Common myeloid progenitor, CD34-positive (primary cell): ENCODE data around the gene SUGCT.
A peak's percentile ranks its signal among the peaks of the same experiment; 100 is the strongest.

ENCODE experiments used
- CTCF ChIA-PET: fragments of 350-600 bp; sonication (Branson Sonifier 250); formaldehyde crosslinking; loops from one replicate; lab custom pipeline; 2021; ENCODE audit warnings: antibody characterized with exemption; lab: Charles Lee
- POLR2A ChIA-PET: fragments of 350-600 bp; sonication (Branson Sonifier 250); formaldehyde crosslinking; loops from one replicate; lab custom pipeline; 2021; ENCODE audit warnings: antibody characterized with exemption; lab: Charles Lee
- DNase-seq, 3 donors: peaks; one replicate each; pipeline versions ENCODE4 v3.0.0 to v3.0.0-alpha.2; 2013
- H3K27ac ChIP-seq, 2 experiments: 1 replicate in 1 of 2; 2 replicates in 1 of 2; pipeline ENCODE4 v1.7.0; 2013; ENCODE audit warnings: inconsistent platforms in 2 of 2, low read length in 2 of 2, mild to moderate bottlenecking in 2 of 2, low read depth in 1 of 2, moderate library complexity in 1 of 2; ENCODE audit not compliant: severe bottlenecking in 2 of 2, insufficient read depth in 1 of 2, poor library complexity in 1 of 2
- H3K27me3 ChIP-seq, 5 experiments: replicated peaks in 2 of 5; 1 replicate in 3 of 5; 2 replicates in 2 of 5; pipeline versions ENCODE4 v1.6.1 to v1.7.0; 2013; ENCODE audit warnings: low read length in 4 of 5, mild to moderate bottlenecking in 2 of 5, moderate library complexity in 2 of 5, inconsistent platforms in 1 of 5; ENCODE audit not compliant: insufficient read depth in 5 of 5, control insufficient read depth in 4 of 5
- H3K36me3 ChIP-seq, 4 experiments: 1 replicate in 2 of 4; 2 replicates in 2 of 4; pipeline versions ENCODE4 v1.6.1 to v1.7.0; 2013; ENCODE audit warnings: low read length in 3 of 4, control low read depth in 1 of 4, mild to moderate bottlenecking in 1 of 4; ENCODE audit not compliant: control insufficient read depth in 4 of 4, insufficient read depth in 4 of 4
- H3K4me1 ChIP-seq, 4 experiments: 1 replicate in 3 of 4; 2 replicates in 1 of 4; pipeline versions ENCODE4 v1.6.1 to v1.7.1; 2013; ENCODE audit warnings: low read length in 3 of 4, mild to moderate bottlenecking in 3 of 4, control low read depth in 1 of 4, inconsistent platforms in 1 of 4, moderate library complexity in 1 of 4; ENCODE audit not compliant: control insufficient read depth in 4 of 4, insufficient read depth in 4 of 4; ENCODE audit errors: control extremely low read depth in 1 of 4
- H3K4me3 ChIP-seq, 7 experiments: 1 replicate in 4 of 7; 2 replicates in 3 of 7; pipeline versions ENCODE4 v1.5.1 to v1.7.0; 2013; ENCODE audit warnings: mild to moderate bottlenecking in 7 of 7, low read length in 6 of 7, moderate library complexity in 6 of 7, inconsistent platforms in 2 of 7, low read depth in 2 of 7, control low read depth in 1 of 7; ENCODE audit not compliant: insufficient read depth in 4 of 7, control insufficient read depth in 1 of 7; ENCODE audit errors: extremely low read depth in 1 of 7
- H3K9me3 ChIP-seq, 5 experiments: 1 replicate in 4 of 5; 2 replicates in 1 of 5; pipeline versions ENCODE4 v1.6.1 to v1.7.1; 2013; ENCODE audit warnings: low read length in 4 of 5, mild to moderate bottlenecking in 2 of 5, inconsistent platforms in 1 of 5, low read depth in 1 of 5, moderate library complexity in 1 of 5; ENCODE audit not compliant: control insufficient read depth in 4 of 5, insufficient read depth in 2 of 5; ENCODE audit errors: control extremely low read depth in 1 of 5
- WGBS: methylation state at CpG from one replicate; pipeline ENCODE4 v1.1.5; 2013; ENCODE audit not compliant: insufficient coverage; 5-methylcytosine and 5-hydroxymethylcytosine counted together

The SUGCT gene

GRCh38 chr7:40297741-40298311, 163.0 kb downstream of the SUGCT start:
- no peak for DNase-seq
- WGBS: no CpG with 5 or more reads among the region's 1 CpG
- H3K36me3 ChIP-seq: no peaks in the 10 kb centered on the region
- peaks cover 0 to 6% (median 0%) of the 10 kb centered on the region in 4 experiments for H3K4me1 ChIP-seq
- POLR2A ChIA-PET: no interaction called here
- no peak overlapping the region for H3K4me3 ChIP-seq
- H3K27me3 ChIP-seq: peaks cover 0 to 2% (median 0%) of the 10 kb centered on the region in 5 experiments
- no peak overlapping the region for H3K27ac ChIP-seq
- H3K9me3 ChIP-seq: no peaks in the 10 kb centered on the region
- CTCF ChIA-PET: interaction anchor here (2.3 kb wide), 1 partner anchor 65 kb away, joined by 7 read pairs; no protein-coding TSS in a partner anchor

- Histone ChIP-seq H3K36me3 (no peaks in the 10 kb centered on the region), H3K27ac (no peak overlapping the region), H3K4me1 (peaks cover 0 to 6% (median 0%) of the 10 kb centered on the region in 4 experiments), H3K9me3 (no peaks in the 10 kb centered on the region), H3K4me3 (no peak overlapping the region), H3K27me3 (peaks cover 0 to 2% (median 0%) of the 10 kb centered on the region in 5 experiments)
- POLR2A ChIA-PET: no interaction called here
- 100% methylated on average over 1 of the region's 2 CpGs for WGBS
- CTCF ChIA-PET: interaction anchor here (2.3 kb wide), 1 partner anchor 66 kb away, joined by 7 read pairs; no protein-coding TSS in a partner anchor
- DNase-seq: no peak
Observed at GRCh38 chr7:40298421-40298820, 163.6 kb downstream of the SUGCT start.

- 43% methylated on average over 1 of the region's 4 CpGs for WGBS
- Histone ChIP-seq H3K27me3 (peaks cover 0 to 2% (median 0%) of the 10 kb centered on the region in 5 experiments), H3K36me3 (no peaks in the 10 kb centered on the region), H3K9me3 (no peaks in the 10 kb centered on the region), H3K27ac (no peak overlapping the region), H3K4me1 (peaks cover 0 to 6% (median 0%) of the 10 kb centered on the region in 4 experiments), H3K4me3 (no peak overlapping the region)
- POLR2A ChIA-PET: no interaction called here
- CTCF ChIA-PET: no interaction called here
- peak in 2 of 3 donors; percentile 6 to 40 for DNase-seq
Observed at GRCh38 chr7:40299097-40299496, 164.3 kb downstream of the SUGCT start.

- no peak overlapping the region for H3K27ac ChIP-seq
- CTCF ChIA-PET: no interaction called here
- no peaks in the 10 kb centered on the region for H3K36me3 ChIP-seq
- H3K4me1 ChIP-seq: peaks cover 0 to 6% (median 0%) of the 10 kb centered on the region in 4 experiments
- DNase-seq: no peak
- 92% methylated on average over 2 of the region's 3 CpGs for WGBS
- H3K4me3 ChIP-seq: no peak overlapping the region
- POLR2A ChIA-PET: interaction anchor here (0.6 kb wide), 1 partner anchor 18 kb away, joined by 3 read pairs; no protein-coding TSS in a partner anchor
- peaks cover 0 to 2% (median 0%) of the 10 kb centered on the region in 5 experiments for H3K27me3 ChIP-seq
- no peaks in the 10 kb centered on the region for H3K9me3 ChIP-seq
Observed at GRCh38 chr7:40300146-40300670, 165.4 kb downstream of the SUGCT start.

GRCh38 chr7:40301486-40302068, 166.8 kb downstream of the SUGCT start:
- no peak for DNase-seq
- CTCF ChIA-PET: no interaction called here

GRCh38 chr7:40303996-40304395, 169.2 kb downstream of the SUGCT start:
- Histone ChIP-seq H3K27me3 (peaks cover 0 to 2% (median 0%) of the 10 kb centered on the region in 5 experiments), H3K27ac (no peak overlapping the region), H3K36me3 (no peaks in the 10 kb centered on the region), H3K4me3 (no peak overlapping the region), H3K4me1 (peaks cover 0 to 4% (median 0%) of the 10 kb centered on the region in 4 experiments), H3K9me3 (no peaks in the 10 kb centered on the region)
- DNase-seq: no peak
- no CpG with 5 or more reads among the region's 2 CpGs for WGBS
- POLR2A ChIA-PET: no interaction called here
- CTCF ChIA-PET: interaction anchor here (0.6 kb wide), 1 partner anchor 108 kb away, joined by 3 read pairs; no protein-coding TSS in a partner anchor

More at GRCh38 chr7:40301486-40302068, 166.8 kb downstream of the SUGCT start:
- Histone ChIP-seq H3K4me1 (peaks cover 0 to 6% (median 0%) of the 10 kb centered on the region in 4 experiments), H3K36me3 (no peaks in the 10 kb centered on the region), H3K27me3 (peaks cover 0 to 2% (median 0%) of the 10 kb centered on the region in 5 experiments), H3K9me3 (no peaks in the 10 kb centered on the region), H3K4me3 (no peak overlapping the region), H3K27ac (no peak overlapping the region)
- POLR2A ChIA-PET: no interaction called here
- 100% methylated on average over 1 of the region's 1 CpG for WGBS

GRCh38 chr7:40305229-40305628, 170.4 kb downstream of the SUGCT start:
- no peaks in the 10 kb centered on the region for H3K36me3 ChIP-seq
- H3K27ac ChIP-seq: no peak overlapping the region
- peaks cover 0 to 2% (median 0%) of the 10 kb centered on the region in 5 experiments for H3K27me3 ChIP-seq
- H3K4me1 ChIP-seq: no peaks in the 10 kb centered on the region
- POLR2A ChIA-PET: no interaction called here
- H3K9me3 ChIP-seq: no peaks in the 10 kb centered on the region
- CTCF ChIA-PET: interaction anchor here (0.6 to 0.9 kb wide), 2 partner anchors 21 to 1054 kb away, joined by 3 read pairs; no protein-coding TSS in a partner anchor
- no peak overlapping the region for H3K4me3 ChIP-seq
- no peak for DNase-seq
